Naive thymus-derived CD4-positive, alpha-beta T cell (primary cell): ENCODE results near the gene ZMYND11. TPM values are rescaled to one million over a fixed set of nuclear protein-coding genes. Genes with fewer than 3 reads are reported as not detected.

Source experiments
- ATAC-seq: fragments of 150-1000 bp; cut with Tn5 transposase; 2 replicates; pipeline ENCODE4 v1.10.0; 2021; ENCODE audit warnings: mild to moderate bottlenecking, moderate library complexity
- CTCF ChIA-PET: fragments of 350-600 bp; sonication (Branson Sonifier 250); formaldehyde crosslinking; loops from one replicate; lab custom pipeline; 2021; ENCODE audit warnings: antibody characterized with exemption; lab: Charles Lee
- POLR2A ChIA-PET: fragments of 350-600 bp; sonication (Branson Sonifier 250); formaldehyde crosslinking; loops from one replicate; lab custom pipeline; 2021; ENCODE audit warnings: antibody characterized with exemption, inconsistent platforms; lab: Charles Lee
- DNase-seq, 9 donors: peaks; one replicate each; pipeline versions ENCODE4 v3.0.0 to v3.0.0-alpha.2; 2020 to 2022; ENCODE audit warnings: mixed read lengths in 1 of 9
- H3K27ac ChIP-seq: one replicate; pipeline ENCODE4 v1.7.0; 2013; ENCODE audit warnings: mild to moderate bottlenecking, low read depth, low read length, moderate library complexity
- H3K27me3 ChIP-seq, 2 donors: one replicate each; pipeline ENCODE4 v1.7.0; 2013; ENCODE audit warnings: low read length in 2 of 2, mild to moderate bottlenecking in 2 of 2, moderate library complexity in 2 of 2; ENCODE audit not compliant: control insufficient read depth in 2 of 2, insufficient read depth in 2 of 2
- H3K36me3 ChIP-seq, 3 experiments: 1 replicate in 2 of 3; 2 replicates in 1 of 3; pipeline ENCODE4 v1.7.0; 2013; ENCODE audit warnings: low read length in 3 of 3, mild to moderate bottlenecking in 3 of 3, moderate library complexity in 1 of 3; ENCODE audit not compliant: insufficient read depth in 3 of 3, control insufficient read depth in 2 of 3
- H3K4me1 ChIP-seq, 2 donors: one replicate each; pipeline ENCODE4 v1.7.0; 2013; ENCODE audit warnings: low read length in 2 of 2, mild to moderate bottlenecking in 2 of 2, moderate library complexity in 1 of 2; ENCODE audit not compliant: control insufficient read depth in 2 of 2, insufficient read depth in 2 of 2
- H3K4me3 ChIP-seq: 2 replicates; pipeline ENCODE4 v1.7.0; 2013; ENCODE audit warnings: mild to moderate bottlenecking, low read length
- H3K9me3 ChIP-seq, 3 experiments: 1 replicate in 2 of 3; 2 replicates in 1 of 3; pipeline ENCODE4 v1.7.0; 2013; ENCODE audit warnings: low read length in 3 of 3; ENCODE audit not compliant: control insufficient read depth in 2 of 3
- H3K27ac Mint-ChIP-seq, 9 donors: one replicate each; pipeline ENCODE4 v1.8.0; 2020 to 2022; ENCODE audit warnings: mixed read lengths in 9 of 9, mild to moderate bottlenecking in 8 of 9, moderate library complexity in 5 of 9, inconsistent platforms in 2 of 9
- H3K27me3 Mint-ChIP-seq, 5 donors: one replicate each; pipeline ENCODE4 v1.8.0; 2021 to 2022; ENCODE audit warnings: mixed read lengths in 5 of 5, mild to moderate bottlenecking in 1 of 5
- H3K36me3 Mint-ChIP-seq, 5 donors: one replicate each; pipeline ENCODE4 v1.8.0; 2020 to 2022; ENCODE audit warnings: mixed read lengths in 5 of 5, mild to moderate bottlenecking in 3 of 5, inconsistent platforms in 1 of 5
- H3K4me1 Mint-ChIP-seq, 7 donors: one replicate each; pipeline ENCODE4 v1.8.0; 2020 to 2022; ENCODE audit warnings: mixed read lengths in 7 of 7, mild to moderate bottlenecking in 3 of 7, inconsistent platforms in 1 of 7
- H3K4me3 Mint-ChIP-seq, 10 donors: one replicate each; pipeline ENCODE4 v1.8.0; 2020 to 2022; ENCODE audit warnings: mild to moderate bottlenecking in 10 of 10, mixed read lengths in 10 of 10, moderate library complexity in 6 of 10, inconsistent platforms in 2 of 10
- H3K9me3 Mint-ChIP-seq, 11 donors: one replicate each; pipeline ENCODE4 v1.8.0; 2020 to 2022; ENCODE audit warnings: mixed read lengths in 11 of 11, mild to moderate bottlenecking in 4 of 11, inconsistent platforms in 1 of 11, moderate library complexity in 1 of 11
- intact Hi-C, 2 donors: fragments of 100-400 bp; cut with micrococcal nuclease; formaldehyde crosslinking; loops; one replicate each; pipeline ENCODE4 v1.15.1; 2023
- polyA plus RNA-seq, 2 donors: library from polyadenylated mRNA; unstranded; fragments of 300-500 nt; fragmentation: Illumina TruSeq; gene quantifications; one replicate each; pipeline ENCODE4 v1.2.3, GENCODE V29; 2021
- total RNA-seq, 6 experiments: library from RNA in 5 of 6; stranded (reverse) in 5 of 6; gene quantifications; 1 replicate in 5 of 6; 2 replicates in 1 of 6; pipeline ENCODE4 v1.2.3 and lab custom pipeline; 2021 to 2026

The ZMYND11 gene
- total and polyA plus RNA-seq, 7 experiments from 2014 or later, result 25.7 to 63.1 (median 41.9) TPM

GRCh38 chr10:136465-136762 is 1.2 kb downstream of the ZMYND11 start:
- Histone ChIP-seq H3K27me3 (no peaks in the 10 kb centered on the region), H3K4me3 (peak overlapping the region; percentile 67), H3K36me3 (no peaks in the 10 kb centered on the region), H3K27ac (peak overlapping the region; percentile 90), H3K4me1 (peaks cover 16 to 17% of the 10 kb centered on the region in 2 donors), H3K9me3 (no peaks in the 10 kb centered on the region)
- Mint-ChIP-seq H3K9me3 (no peaks in the 10 kb centered on the region), H3K4me3 (peak overlapping the region; percentile 86 to 96 (median 94)), H3K4me1 (peaks cover 27 to 64% (median 55%) of the 10 kb centered on the region in 7 donors), H3K27me3 (peaks cover 0 to 15% (median 0%) of the 10 kb centered on the region in 5 donors), H3K27ac (peak overlapping the region; percentile 82 to 96 (median 93)), H3K36me3 (no peaks in the 10 kb centered on the region)
- ChIA-PET CTCF (no interaction called here), POLR2A (interaction anchor here (1.2 to 1.3 kb wide), 2 partner anchors 9 to 365 kb away, joined by 3 to 5 read pairs; no protein-coding TSS in a partner anchor)
- intact Hi-C loops, result loop anchor here (2.0 to 5.0 kb wide), 6 partner anchors 60 to 921 kb away; partner anchors contain the start of genes GTPBP4 (in 1 of the 2), IDI1 (in 1 of the 2), LARP4B (in 1 of the 2) and WDR37 (in 1 of the 2)
- no peak for DNase-seq
- ATAC-seq, result no peak

GRCh38 chr10:137031-137430 is 1.8 kb downstream of the ZMYND11 start:
- no peaks in the 10 kb centered on the region for H3K36me3 ChIP-seq
- peaks cover 16 to 17% of the 10 kb centered on the region in 2 donors for H3K4me1 ChIP-seq
- no peaks in the 10 kb centered on the region for H3K27me3 ChIP-seq
- H3K9me3 Mint-ChIP-seq, result no peaks in the 10 kb centered on the region
- H3K27me3 Mint-ChIP-seq, result peaks cover 0 to 15% (median 0%) of the 10 kb centered on the region in 5 donors
- no peak overlapping the region for H3K27ac ChIP-seq
- peak overlapping the region in 8 of 9 donors; percentile 82 to 96 (median 92) for H3K27ac Mint-ChIP-seq
- peaks cover 27 to 71% (median 61%) of the 10 kb centered on the region in 7 donors for H3K4me1 Mint-ChIP-seq
- H3K36me3 Mint-ChIP-seq, result no peaks in the 10 kb centered on the region
- H3K9me3 ChIP-seq, result no peaks in the 10 kb centered on the region
- intact Hi-C loops, result loop anchor here (1.0 to 5.0 kb wide), 7 partner anchors 10 to 920 kb away; partner anchors contain the start of genes GTPBP4 (in 1 of the 2), IDI1 (in 1 of the 2), LARP4B (in 1 of the 2) and WDR37 (in 1 of the 2)
- DNase-seq (peak in 8 of 9 donors; percentile 4 to 45 (median 34)), ATAC-seq (peak; percentile 22)
- H3K4me3 ChIP-seq, result peak overlapping the region; percentile 67
- CTCF ChIA-PET, result no interaction called here
- POLR2A ChIA-PET, result interaction anchor here (0.7 to 1.2 kb wide), 2 partner anchors 9 to 162 kb away, joined by 3 to 5 read pairs; no protein-coding TSS in a partner anchor
- peak overlapping the region; percentile 86 to 96 (median 94) for H3K4me3 Mint-ChIP-seq

DNA sequence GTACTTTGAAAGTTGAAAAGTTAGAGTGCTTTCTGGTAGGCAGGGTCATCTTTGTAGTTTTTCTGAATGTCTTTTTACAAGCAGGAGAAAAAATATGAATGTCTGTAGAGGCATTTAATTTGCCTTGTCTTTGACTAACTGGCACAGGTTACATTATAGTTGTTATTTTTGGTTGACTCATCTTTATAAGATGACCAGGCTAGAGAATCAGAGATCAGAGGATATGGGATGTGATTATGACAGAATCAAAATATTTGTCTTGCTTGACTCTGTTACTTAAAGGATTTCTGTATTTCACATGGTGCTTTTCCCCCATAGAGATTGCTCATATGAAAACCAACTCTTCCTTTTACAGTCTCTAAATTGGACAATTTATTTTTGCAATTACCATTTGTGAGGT is 2.4 kb downstream of the ZMYND11 start:
- H3K4me3 Mint-ChIP-seq, result peak overlapping the region in 7 of 10 donors; percentile 17 to 96 (median 92)
- intact Hi-C loops, result loop anchor here (1.0 to 5.0 kb wide), 7 partner anchors 10 to 920 kb away; partner anchors contain the start of genes GTPBP4 (in 1 of the 2), IDI1 (in 1 of the 2), LARP4B (in 1 of the 2) and WDR37 (in 1 of the 2)

GRCh38 chr10:142371-142770 is 7.1 kb downstream of the ZMYND11 start:
- ChIA-PET CTCF (no interaction called here), POLR2A (no interaction called here)
- Histone ChIP-seq H3K4me3 (no peak overlapping the region), H3K36me3 (no peaks in the 10 kb centered on the region), H3K9me3 (no peaks in the 10 kb centered on the region), H3K27ac (no peak overlapping the region), H3K27me3 (no peaks in the 10 kb centered on the region), H3K4me1 (peaks cover 2 to 6% of the 10 kb centered on the region in 2 donors)
- intact Hi-C loops, result no loop called here
- ATAC-seq (no peak), DNase-seq (no peak)
- H3K4me1 Mint-ChIP-seq, result peaks cover 24 to 85% (median 78%) of the 10 kb centered on the region in 7 donors
- peak overlapping the region in 1 of 9 donors; percentile 4 for H3K27ac Mint-ChIP-seq
- peaks cover 0 to 12% (median 0%) of the 10 kb centered on the region in 11 donors for H3K9me3 Mint-ChIP-seq
- peaks cover 0 to 11% (median 7%) of the 10 kb centered on the region in 5 donors for H3K36me3 Mint-ChIP-seq
- H3K27me3 Mint-ChIP-seq, result no peaks in the 10 kb centered on the region
- H3K4me3 Mint-ChIP-seq, result no peak overlapping the region

More for the DNA sequence above, 2.4 kb downstream of the ZMYND11 start:
- Mint-ChIP-seq H3K36me3 (no peaks in the 10 kb centered on the region), H3K9me3 (no peaks in the 10 kb centered on the region), H3K27me3 (peaks cover 0 to 15% (median 0%) of the 10 kb centered on the region in 5 donors), H3K27ac (peak overlapping the region in 2 of 9 donors; percentile 4 to 91), H3K4me1 (peaks cover 27 to 75% (median 67%) of the 10 kb centered on the region in 7 donors)
- Histone ChIP-seq H3K27me3 (no peaks in the 10 kb centered on the region), H3K27ac (no peak overlapping the region), H3K4me1 (peaks cover 16 to 17% of the 10 kb centered on the region in 2 donors), H3K9me3 (no peaks in the 10 kb centered on the region), H3K4me3 (no peak overlapping the region), H3K36me3 (no peaks in the 10 kb centered on the region)
- ATAC-seq (no peak), DNase-seq (no peak)
- CTCF ChIA-PET, result no interaction called here
- POLR2A ChIA-PET, result interaction anchor here (0.7 kb wide), 2 partner anchors 8 to 161 kb away, joined by 3 read pairs; no protein-coding TSS in a partner anchor

DNA sequence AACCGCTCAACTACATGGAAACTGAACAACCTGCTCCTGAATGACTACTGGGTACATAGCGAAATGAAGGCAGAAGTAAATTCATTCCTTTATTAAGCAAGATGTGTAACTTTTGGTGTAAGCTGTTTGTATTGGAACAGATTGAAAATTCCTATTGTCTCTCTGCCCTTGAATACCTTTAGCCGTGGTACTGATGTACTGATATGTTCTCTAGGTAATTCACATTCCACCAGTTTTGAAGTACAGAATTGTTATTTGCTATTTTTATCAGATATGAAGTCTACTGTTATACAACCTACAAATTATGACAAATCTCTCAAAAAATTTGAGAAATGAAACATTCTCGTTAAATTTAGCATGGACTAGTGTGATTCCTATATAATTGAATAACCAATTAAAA is 17.7 kb downstream of the ZMYND11 start:
- Mint-ChIP-seq H3K27me3 (no peaks in the 10 kb centered on the region), H3K4me1 (peaks cover 0 to 56% (median 42%) of the 10 kb centered on the region in 7 donors), H3K27ac (no peak overlapping the region), H3K9me3 (peaks cover 0 to 3% (median 0%) of the 10 kb centered on the region in 11 donors), H3K4me3 (no peak overlapping the region), H3K36me3 (peaks cover 8 to 30% (median 18%) of the 10 kb centered on the region in 5 donors)
- ATAC-seq, result no peak
- DNase-seq, result no peak
- ChIA-PET POLR2A (no interaction called here), CTCF (no interaction called here)
- H3K4me1 ChIP-seq, result no peaks in the 10 kb centered on the region
- H3K4me3 ChIP-seq, result no peak overlapping the region
- H3K27me3 ChIP-seq, result no peaks in the 10 kb centered on the region
- no peaks in the 10 kb centered on the region for H3K9me3 ChIP-seq
- no peaks in the 10 kb centered on the region for H3K36me3 ChIP-seq
- no peak overlapping the region for H3K27ac ChIP-seq
- intact Hi-C loops, result no loop called here

- DNase-seq (no peak), ATAC-seq (no peak)
- Histone ChIP-seq H3K27me3 (no peaks in the 10 kb centered on the region), H3K4me1 (no peaks in the 10 kb centered on the region), H3K4me3 (no peak overlapping the region), H3K36me3 (no peaks in the 10 kb centered on the region), H3K9me3 (no peaks in the 10 kb centered on the region), H3K27ac (no peak overlapping the region)
- ChIA-PET POLR2A (no interaction called here), CTCF (no interaction called here)
- H3K36me3 Mint-ChIP-seq, result peaks cover 8 to 26% (median 13%) of the 10 kb centered on the region in 5 donors
- H3K27ac Mint-ChIP-seq, result peak overlapping the region in 1 of 9 donors; percentile 67
- intact Hi-C loops, result no loop called here
- H3K4me1 Mint-ChIP-seq, result peaks cover 0 to 57% (median 47%) of the 10 kb centered on the region in 7 donors
- no peaks in the 10 kb centered on the region for H3K27me3 Mint-ChIP-seq
- peaks cover 0 to 3% (median 0%) of the 10 kb centered on the region in 11 donors for H3K9me3 Mint-ChIP-seq
- no peak overlapping the region for H3K4me3 Mint-ChIP-seq
These were observed 19.1 kb downstream of the ZMYND11 start for GRCh38 chr10:154348-154747.
